Calu3 (cell line): ENCODE data around the gene DNAJC9. TPM values are rescaled to one million over a fixed set of nuclear protein-coding genes. Genes with fewer than 3 reads are reported as not detected.

Source experiments
- BruUV-seq: library from RNA; stranded (reverse); fragments of 400-500 nt; replicated peaks from 2 replicates; lab custom pipeline; 2021; lab: Mats Ljungman, UMichigan
- CTCF ChIA-PET: fragments of 300-600 bp; sonication (Branson Sonifier 250); formaldehyde crosslinking; loops from one replicate; lab custom pipeline; 2022; ENCODE audit warnings: antibody characterized with exemption; lab: Charles Lee
- DNase-seq: peaks from one replicate; pipeline ENCODE4 v3.0.0; 2022
- H3K27ac Mint-ChIP-seq: one replicate; pipeline ENCODE4 v1.8.0; 2022; ENCODE audit warnings: mixed read lengths; ENCODE audit not compliant: unreplicated experiment
- H3K27me3 Mint-ChIP-seq: one replicate; pipeline ENCODE4 v1.8.0; 2022; ENCODE audit warnings: mixed read lengths; ENCODE audit not compliant: unreplicated experiment
- H3K36me3 Mint-ChIP-seq: one replicate; pipeline ENCODE4 v1.8.0; 2022; ENCODE audit warnings: mild to moderate bottlenecking, moderate library complexity, mixed read lengths; ENCODE audit not compliant: insufficient read depth, unreplicated experiment
- H3K4me1 Mint-ChIP-seq: one replicate; pipeline ENCODE4 v1.8.0; 2022; ENCODE audit warnings: mild to moderate bottlenecking, low read depth, mixed read lengths; ENCODE audit not compliant: unreplicated experiment
- H3K4me3 Mint-ChIP-seq: one replicate; pipeline ENCODE4 v1.8.0; 2022; ENCODE audit warnings: mild to moderate bottlenecking, low read depth, moderate library complexity, mixed read lengths; ENCODE audit not compliant: unreplicated experiment
- H3K9me3 Mint-ChIP-seq: one replicate; pipeline ENCODE4 v1.8.0; 2022; ENCODE audit warnings: low read depth, mixed read lengths; ENCODE audit not compliant: unreplicated experiment
- CTCF ChIP-seq: fragments of 200-600 bp; IDR thresholded peaks from one replicate; pipeline ENCODE4 v1.8.0; 2022; ENCODE audit warnings: antibody characterized with exemption; ENCODE audit not compliant: unreplicated experiment
- intact Hi-C: fragments of 100-400 bp; cut with micrococcal nuclease; formaldehyde crosslinking; loops from one replicate; pipeline ENCODE4 v1.10.0; 2022; ENCODE audit not compliant: unreplicated experiment
- total RNA-seq: library from RNA; stranded (reverse); gene quantifications from 2 replicates; pipeline ENCODE4 v1.2.3, GENCODE V29; 2022

Gene DNAJC9
- total RNA-seq, 1 experiment from 2014 or later, result 39.8 TPM

GRCh38 chr10:73252445-73253224 lies 5.6 kb upstream of the DNAJC9 start, which contains the start of gene MRPS16:
TSS of gene MRPS16 (minus strand) at chr10:73252644. CDS start at chr10:73252482, 162 bp downstream.
- peak; percentile 95 for DNase-seq
- no peak for TF ChIP-seq CTCF
- TSS peak; percentile 80 for BruUV-seq
- peak within 1 kb of the TSS; percentile 93 for H3K4me3 Mint-ChIP-seq
- peaks cover 55% of the 10 kb centered on the region for H3K36me3 Mint-ChIP-seq
- H3K27me3 Mint-ChIP-seq, result no peaks in the 10 kb centered on the region
- H3K9me3 Mint-ChIP-seq, result no peaks in the 10 kb centered on the region
- peak within 1 kb of the TSS; percentile 95 for H3K27ac Mint-ChIP-seq
- CTCF ChIA-PET, result interaction anchor here (0.6 to 1.5 kb wide), 6 partner anchors 9 to 680 kb away, joined by 3 to 10 read pairs (median 4); no protein-coding TSS in a partner anchor
- peaks cover 28% of the 10 kb centered on the region for H3K4me1 Mint-ChIP-seq
- intact Hi-C loops, result no loop called here

GRCh38 chr10:73251683-73252444 lies 4.8 kb upstream of the DNAJC9 start:
- Mint-ChIP-seq H3K36me3 (peaks cover 63% of the 10 kb centered on the region), H3K27ac (peak overlapping the region; percentile 95), H3K4me3 (peak overlapping the region; percentile 93), H3K27me3 (no peaks in the 10 kb centered on the region), H3K9me3 (no peaks in the 10 kb centered on the region), H3K4me1 (peaks cover 25% of the 10 kb centered on the region)
- TSS peak; percentile 62 for BruUV-seq
- DNase-seq, result no peak
- intact Hi-C loops, result no loop called here
- CTCF ChIA-PET, result interaction anchor here (0.6 to 1.5 kb wide), 3 partner anchors 10 to 679 kb away, joined by 4 to 10 read pairs (median 5); no protein-coding TSS in a partner anchor
- TF ChIP-seq CTCF, result no peak

- Mint-ChIP-seq H3K9me3 (no peaks in the 10 kb centered on the region), H3K36me3 (peaks cover 96% of the 10 kb centered on the region), H3K4me3 (peak overlapping the region; percentile 91), H3K27me3 (no peaks in the 10 kb centered on the region), H3K27ac (peak overlapping the region; percentile 94), H3K4me1 (peaks cover 43% of the 10 kb centered on the region)
- CTCF ChIA-PET, result interaction anchor here (1.5 kb wide), 1 partner anchor 14 kb away, joined by 3 read pairs; no protein-coding TSS in a partner anchor
- intact Hi-C loops, result no loop called here
- no TSS peak for BruUV-seq
- no peak for TF ChIP-seq CTCF
- no peak for DNase-seq
Observed at GRCh38 chr10:73248259-73248724, 1.2 kb upstream of the DNAJC9 start.

- Mint-ChIP-seq H3K36me3 (peaks cover 93% of the 10 kb centered on the region), H3K4me3 (peak overlapping the region; percentile 91), H3K9me3 (no peaks in the 10 kb centered on the region), H3K27ac (peak overlapping the region; percentile 94), H3K4me1 (peaks cover 43% of the 10 kb centered on the region), H3K27me3 (no peaks in the 10 kb centered on the region)
- intact Hi-C loops, result no loop called here
- TSS peak; percentile 82 for BruUV-seq
- no peak for DNase-seq
- no peak for TF ChIP-seq CTCF
- CTCF ChIA-PET, result interaction anchor here (0.6 to 1.5 kb wide), 3 partner anchors 13 to 318 kb away, joined by 3 to 4 read pairs (median 3); no protein-coding TSS in a partner anchor
Observed at GRCh38 chr10:73247509-73248258, 629 bp upstream of the DNAJC9 start.
